Measurements from ENCODE around the gene ASAP3. TPM values are rescaled to one million over a fixed set of nuclear protein-coding genes. Genes with fewer than 3 reads are reported as not detected.

Gene ASAP3
- total RNA-seq, 1 donor from 2014 or later, result 31.1 TPM

GRCh38 chr1:23417570-23417969 lies 66.4 kb downstream of the ASAP3 start:
- no peak overlapping the region for H3K4me3 Mint-ChIP-seq (ENCODE audit: unreplicated experiment)
- TF ChIP-seq CTCF (IDR thresholded peaks at IDR 0.05), result no peak
- H3K9me3 Mint-ChIP-seq (ENCODE audit: unreplicated experiment), result no peaks in the 10 kb centered on the region
- no peaks in the 10 kb centered on the region for H3K27me3 Mint-ChIP-seq (ENCODE audit: unreplicated experiment)
- no peaks in the 10 kb centered on the region for H3K36me3 Mint-ChIP-seq (ENCODE audit: unreplicated experiment)
- H3K4me1 Mint-ChIP-seq (ENCODE audit: unreplicated experiment), result peaks cover 10% of the 10 kb centered on the region
- no peak overlapping the region for H3K27ac Mint-ChIP-seq (ENCODE audit: unreplicated experiment)
- DNase-seq (ENCODE audit: extremely low spot score, unreplicated experiment), result no peak

GRCh38 chr1:23416964-23417363 lies 67.0 kb downstream of the ASAP3 start:
- DNase-seq (ENCODE audit: extremely low spot score, unreplicated experiment), result no peak
- Mint-ChIP-seq H3K36me3 (ENCODE audit: unreplicated experiment) (no peaks in the 10 kb centered on the region), H3K27me3 (ENCODE audit: unreplicated experiment) (no peaks in the 10 kb centered on the region), H3K9me3 (ENCODE audit: unreplicated experiment) (no peaks in the 10 kb centered on the region), H3K27ac (ENCODE audit: unreplicated experiment) (no peak overlapping the region), H3K4me1 (ENCODE audit: unreplicated experiment) (peaks cover 9% of the 10 kb centered on the region), H3K4me3 (ENCODE audit: unreplicated experiment) (no peak overlapping the region)
- no peak for TF ChIP-seq CTCF (IDR thresholded peaks at IDR 0.05)

GRCh38 chr1:23408797-23409290 lies 75.1 kb downstream of the ASAP3 start:
- Mint-ChIP-seq H3K4me3 (ENCODE audit: unreplicated experiment) (no peak overlapping the region), H3K4me1 (ENCODE audit: unreplicated experiment) (peaks cover 24% of the 10 kb centered on the region), H3K9me3 (ENCODE audit: unreplicated experiment) (no peaks in the 10 kb centered on the region), H3K27me3 (ENCODE audit: unreplicated experiment) (no peaks in the 10 kb centered on the region), H3K36me3 (ENCODE audit: unreplicated experiment) (no peaks in the 10 kb centered on the region), H3K27ac (ENCODE audit: unreplicated experiment) (no peak overlapping the region)
- no peak for DNase-seq (ENCODE audit: extremely low spot score, unreplicated experiment)
- TF ChIP-seq CTCF (IDR thresholded peaks at IDR 0.05), result no peak

GRCh38 chr1:23407016-23407630 lies 76.9 kb downstream of the ASAP3 start:
- no peak for TF ChIP-seq CTCF (IDR thresholded peaks at IDR 0.05)
- Mint-ChIP-seq H3K4me3 (ENCODE audit: unreplicated experiment) (no peak overlapping the region), H3K36me3 (ENCODE audit: unreplicated experiment) (no peaks in the 10 kb centered on the region), H3K4me1 (ENCODE audit: unreplicated experiment) (peaks cover 17% of the 10 kb centered on the region), H3K27me3 (ENCODE audit: unreplicated experiment) (no peaks in the 10 kb centered on the region), H3K9me3 (ENCODE audit: unreplicated experiment) (no peaks in the 10 kb centered on the region), H3K27ac (ENCODE audit: unreplicated experiment) (no peak overlapping the region)
- no peak for DNase-seq (ENCODE audit: extremely low spot score, unreplicated experiment)

- Mint-ChIP-seq H3K27ac (ENCODE audit: unreplicated experiment) (no peak overlapping the region), H3K4me1 (ENCODE audit: unreplicated experiment) (peaks cover 7% of the 10 kb centered on the region), H3K36me3 (ENCODE audit: unreplicated experiment) (no peaks in the 10 kb centered on the region), H3K27me3 (ENCODE audit: unreplicated experiment) (no peaks in the 10 kb centered on the region), H3K9me3 (ENCODE audit: unreplicated experiment) (no peaks in the 10 kb centered on the region), H3K4me3 (ENCODE audit: unreplicated experiment) (no peak overlapping the region)
- no peak for TF ChIP-seq CTCF (IDR thresholded peaks at IDR 0.05)
- DNase-seq (ENCODE audit: extremely low spot score, unreplicated experiment), result no peak
Observed at GRCh38 chr1:23405946-23406345, 78.0 kb downstream of the ASAP3 start.
